AG08395 (cell line): ENCODE data around the gene DDX52.

Experiments
- DNase-seq: peaks from one replicate; pipeline ENCODE4 v3.0.0; 2012; ENCODE audit warnings: mixed read lengths, low spot score

Gene DDX52

DNA sequence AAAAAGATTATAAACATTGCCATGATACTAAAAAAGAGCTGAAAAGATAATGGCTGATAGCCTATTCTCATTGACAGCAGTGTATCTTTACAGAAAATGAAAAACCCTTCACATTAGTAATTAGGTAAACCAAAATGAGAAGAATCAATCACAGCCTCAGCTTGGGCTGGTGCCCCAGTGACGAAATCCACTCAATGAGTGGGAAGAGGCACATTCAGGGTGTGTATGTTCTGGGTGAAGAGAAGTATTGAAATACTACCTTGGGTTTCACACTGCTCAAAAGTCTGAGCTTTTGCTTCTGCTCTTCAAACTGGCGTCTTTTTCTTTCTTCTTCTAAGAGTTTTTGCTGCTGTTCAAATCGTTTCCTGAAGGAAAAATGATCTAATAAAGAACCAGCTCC lies 58.2 kb downstream of the DDX52 start:
- DNase-seq, result no peak

DNA sequence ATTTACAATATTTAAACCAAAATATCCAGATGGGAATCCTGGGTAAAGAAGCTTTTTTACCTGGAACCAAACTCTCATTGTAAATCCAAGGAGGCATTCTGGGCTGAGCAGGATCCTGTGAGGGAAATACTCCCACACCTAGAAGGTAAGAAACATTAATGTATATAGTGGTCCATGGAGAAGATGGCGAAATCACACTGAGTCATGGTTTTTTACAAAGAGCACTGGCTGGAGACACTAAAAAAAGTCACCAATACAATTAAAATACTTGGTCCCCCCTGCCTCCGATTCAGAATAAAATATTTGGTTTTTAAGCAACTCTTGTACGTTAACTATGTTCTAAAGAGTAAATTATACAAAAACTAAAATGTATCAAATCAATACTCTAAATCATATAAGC lies 67.0 kb downstream of the DDX52 start:
- no peak for DNase-seq

DNA sequence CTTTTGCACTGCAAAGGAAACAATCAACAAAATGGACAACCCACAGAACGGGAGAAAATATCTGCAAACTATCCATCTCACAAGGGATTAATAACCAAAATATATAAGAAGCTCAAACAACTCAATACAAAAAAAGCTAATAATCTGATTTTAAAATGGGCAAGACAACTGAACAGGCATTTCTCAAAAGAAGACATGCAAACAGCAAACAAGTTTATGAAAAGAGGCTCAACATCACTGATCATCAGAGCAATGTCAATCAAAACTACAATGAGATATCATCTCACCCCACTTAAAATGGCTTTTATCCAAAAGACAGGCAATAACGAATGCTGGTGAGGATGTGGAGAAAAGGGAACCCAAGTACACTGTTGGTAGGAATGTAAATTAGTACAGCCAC lies 68.8 kb downstream of the DDX52 start:
- no peak for DNase-seq

DNA sequence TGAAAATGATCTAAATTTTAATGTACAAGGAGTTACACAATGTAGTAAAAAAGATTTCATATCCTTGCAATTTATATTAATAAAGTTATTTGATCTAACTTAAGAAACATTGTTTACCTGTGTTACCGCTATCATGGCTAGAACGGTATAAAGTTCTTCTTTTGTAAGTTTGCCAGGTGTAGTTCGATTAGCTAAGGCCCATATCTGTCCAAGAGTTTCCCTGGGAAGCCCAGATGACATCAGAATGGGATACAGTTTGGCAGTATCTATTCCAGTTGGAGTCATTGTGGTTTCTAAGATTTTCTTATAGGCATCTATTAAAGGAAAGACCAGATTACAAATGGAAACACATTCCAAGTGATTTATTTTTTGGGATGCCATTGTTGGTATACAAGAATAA lies 71.6 kb downstream of the DDX52 start:
- no peak for DNase-seq

DNA sequence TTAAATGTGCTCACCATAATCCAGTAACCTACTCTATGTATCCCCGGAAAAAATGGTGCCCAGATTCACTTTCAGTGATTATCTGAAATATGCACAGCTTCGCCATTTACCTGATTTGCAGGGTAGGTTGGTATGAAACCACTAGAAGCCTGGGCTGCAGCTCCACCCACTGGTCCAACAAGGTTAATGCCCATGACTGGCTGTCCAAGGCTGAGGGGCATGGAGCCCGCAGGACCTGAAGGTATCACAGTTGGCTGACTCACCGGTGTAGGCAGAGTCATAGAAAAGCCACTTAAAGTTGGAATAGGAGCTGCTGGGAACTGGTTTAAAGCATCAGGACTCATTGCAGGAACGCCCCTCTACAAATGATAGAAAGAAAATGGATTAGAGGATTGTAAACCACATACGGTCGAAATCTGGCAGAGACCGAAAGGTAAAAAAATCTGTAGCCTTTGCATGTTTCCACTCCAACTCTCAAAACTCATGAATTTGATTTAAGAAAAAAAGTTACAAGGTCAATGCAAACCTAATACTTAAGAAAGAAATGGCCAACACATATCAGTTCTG lies 72.6 kb downstream of the DDX52 start:
- DNase-seq, result peak; percentile 61

DNA sequence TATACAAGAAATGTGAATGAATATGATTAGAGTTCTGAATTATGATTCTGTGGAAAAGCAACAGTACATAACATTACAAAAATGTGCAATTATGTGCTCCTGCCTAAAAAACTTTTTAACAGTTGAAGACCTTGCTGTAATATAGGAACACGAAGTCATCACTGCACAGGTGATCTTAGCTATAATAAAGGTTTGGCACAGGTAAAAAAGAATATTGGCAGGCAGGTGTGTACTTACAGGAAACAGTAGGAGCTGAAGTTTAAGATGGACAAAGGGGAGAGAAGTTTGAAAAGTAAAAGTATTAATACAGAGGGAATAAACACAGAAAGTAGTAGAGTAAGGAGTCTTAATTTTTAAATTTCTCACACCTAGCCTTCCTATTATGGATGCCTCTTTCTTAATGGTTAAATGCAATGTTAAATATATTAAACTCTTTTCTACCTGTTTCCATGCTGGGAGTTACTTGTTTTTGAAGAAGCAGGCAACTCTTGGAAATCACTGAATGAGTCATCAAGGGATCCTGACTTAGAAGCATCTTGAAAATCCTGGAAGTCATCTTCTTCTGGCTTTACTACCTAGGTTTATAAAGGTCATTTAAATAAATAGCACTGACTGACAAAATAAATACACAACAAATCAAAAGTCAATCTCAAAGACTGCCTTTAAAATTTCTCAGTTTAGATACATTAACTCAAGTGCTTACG lies 74.7 kb downstream of the DDX52 start:
- no peak for DNase-seq

DNA sequence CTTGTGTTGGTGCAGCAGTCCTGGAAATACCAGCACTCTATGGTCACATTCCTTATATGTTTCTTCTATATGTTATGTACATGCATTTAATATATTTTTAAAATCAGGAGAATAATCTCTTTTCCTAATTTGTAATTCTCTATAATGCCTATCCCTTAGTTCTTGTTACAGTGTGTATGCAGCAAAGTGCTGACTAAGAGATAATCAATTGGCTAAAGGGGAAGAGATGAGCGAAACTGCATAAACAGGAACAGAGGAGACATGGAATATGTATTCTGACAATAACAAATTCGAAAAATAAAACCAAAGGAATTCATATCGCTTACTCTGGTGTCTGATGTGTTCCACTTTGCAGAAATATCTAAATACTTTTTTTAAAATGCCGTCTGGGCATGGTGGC lies 75.7 kb downstream of the DDX52 start:
- DNase-seq, result no peak

DNA sequence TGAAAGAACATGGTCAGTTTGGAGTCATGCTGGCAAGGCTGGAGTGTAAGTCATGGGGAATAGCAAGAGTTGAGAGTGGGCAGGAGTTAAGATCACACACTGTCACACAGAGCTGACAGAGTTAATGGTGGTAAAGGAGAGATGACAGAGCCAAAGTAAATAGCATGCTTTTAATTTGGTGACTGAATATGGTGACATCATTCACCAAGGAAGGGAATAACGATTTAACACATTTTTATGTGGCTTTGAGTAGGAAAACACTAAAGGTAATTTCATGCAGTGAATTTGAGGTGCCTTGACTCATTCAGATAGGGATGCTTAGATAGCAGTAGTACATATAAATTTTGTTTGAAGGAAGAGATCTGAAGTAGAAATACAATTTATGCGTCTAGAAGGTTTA lies 76.1 kb downstream of the DDX52 start:
- no peak for DNase-seq

DNA sequence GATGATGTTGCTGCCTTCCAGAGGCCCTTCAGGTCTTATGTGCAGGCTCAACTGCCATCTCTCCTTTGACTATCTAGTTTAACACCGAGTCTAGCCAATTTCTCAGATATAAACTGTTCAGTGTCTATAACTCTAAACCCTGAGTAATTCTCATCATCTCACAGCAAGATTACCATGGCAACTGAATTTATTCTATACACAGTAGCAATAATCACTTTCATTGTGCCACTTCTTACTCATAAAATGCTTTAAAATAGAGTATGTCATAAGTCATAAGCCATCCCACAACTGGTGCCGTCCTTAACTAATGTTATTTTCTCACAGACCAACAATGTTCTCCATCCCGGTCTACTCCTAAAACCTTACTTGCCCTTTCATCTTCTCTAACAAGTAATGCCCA lies 79.0 kb downstream of the DDX52 start:
- DNase-seq, result no peak

DNA sequence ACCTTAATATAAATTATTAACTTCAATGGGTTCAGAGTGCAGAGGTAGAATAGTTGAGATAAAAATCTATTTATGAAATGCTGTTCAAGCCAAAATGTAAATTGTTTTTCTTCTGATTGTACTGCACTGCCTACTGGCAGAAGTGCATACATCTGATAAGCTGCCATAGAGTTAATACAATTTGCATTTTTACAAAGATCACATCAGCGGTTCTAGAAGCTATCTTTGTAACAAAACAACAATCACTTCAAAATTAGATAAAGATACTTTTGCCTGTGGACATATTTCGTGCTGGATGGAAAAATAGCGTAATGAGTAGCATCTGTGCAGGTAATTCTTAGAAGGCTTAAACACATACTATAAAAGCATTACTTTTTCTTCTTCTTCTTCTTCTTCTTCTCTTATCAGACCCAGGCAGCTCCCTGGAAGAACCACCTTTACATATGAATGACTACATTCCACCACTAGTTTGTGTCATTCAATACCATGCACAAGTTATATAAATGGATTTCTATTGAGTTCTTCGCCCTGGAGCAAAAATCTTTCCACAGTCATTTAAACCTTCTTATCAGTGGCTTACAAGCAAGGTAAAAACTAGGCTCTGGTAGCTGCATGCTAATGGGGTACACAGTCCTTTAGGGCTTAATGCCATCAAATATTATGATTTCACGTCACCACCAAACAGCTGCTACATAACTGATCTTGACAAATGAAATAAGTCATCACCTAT lies 81.1 kb downstream of the DDX52 start:
- DNase-seq, result no peak
